Stimulated activated CD8-positive, alpha-beta memory T cell treated with anti-CD3 and anti-CD28 coated beads, Interleukin-4, amount 100 ng/mL, for 4 hours (primary cell): ENCODE measurements around the gene IL6R.

Experiments
- DNase-seq, 2 donors: peaks; one replicate each; pipeline ENCODE4 v3.0.0-alpha.2; 2020; ENCODE audit warnings: low read depth in 2 of 2, low spot score in 1 of 2

The IL6R gene

DNA sequence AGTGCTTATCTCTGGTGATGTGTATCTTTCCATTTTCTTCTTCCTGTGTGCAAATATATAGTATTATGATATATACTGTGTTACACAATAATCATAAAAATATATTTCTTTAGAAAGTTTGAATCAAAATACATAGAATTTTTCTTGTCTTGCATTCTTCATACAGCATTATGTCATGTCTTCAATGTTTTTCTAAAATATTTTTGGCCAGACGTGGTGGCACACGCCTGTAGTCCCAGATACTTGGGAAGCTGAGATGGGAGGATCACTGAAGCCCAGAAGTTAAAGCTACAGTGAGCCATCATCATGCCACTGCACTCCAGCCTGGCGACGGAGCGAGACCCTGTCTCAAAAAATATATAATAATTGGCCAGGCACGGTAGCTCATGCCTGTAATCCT is 41.6 kb downstream of the IL6R start:
- no peak for DNase-seq

DNA sequence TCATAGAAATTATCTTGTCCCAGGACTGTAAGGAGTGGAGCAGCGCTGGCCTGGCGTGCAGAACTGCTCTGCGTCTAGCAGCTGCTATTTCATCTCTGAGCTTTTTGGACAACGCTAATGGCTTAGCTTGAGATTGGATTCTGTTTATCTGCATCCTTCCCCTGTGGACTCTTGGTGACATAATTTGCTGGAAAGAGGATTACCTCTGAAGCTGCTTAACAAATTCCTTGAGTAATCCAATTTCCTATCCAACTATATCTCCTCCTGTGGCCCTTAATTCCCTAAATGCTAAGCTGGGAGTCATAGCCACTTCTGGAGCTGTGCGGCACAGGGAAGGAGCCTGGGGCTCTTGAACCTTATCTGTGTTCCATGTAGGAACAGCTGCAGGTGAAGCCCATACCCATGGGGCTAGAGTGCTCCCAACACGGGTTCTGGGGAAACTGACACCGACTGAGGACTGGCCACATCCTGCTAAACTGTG is 43.2 kb downstream of the IL6R start:
- DNase-seq, result no peak

DNA sequence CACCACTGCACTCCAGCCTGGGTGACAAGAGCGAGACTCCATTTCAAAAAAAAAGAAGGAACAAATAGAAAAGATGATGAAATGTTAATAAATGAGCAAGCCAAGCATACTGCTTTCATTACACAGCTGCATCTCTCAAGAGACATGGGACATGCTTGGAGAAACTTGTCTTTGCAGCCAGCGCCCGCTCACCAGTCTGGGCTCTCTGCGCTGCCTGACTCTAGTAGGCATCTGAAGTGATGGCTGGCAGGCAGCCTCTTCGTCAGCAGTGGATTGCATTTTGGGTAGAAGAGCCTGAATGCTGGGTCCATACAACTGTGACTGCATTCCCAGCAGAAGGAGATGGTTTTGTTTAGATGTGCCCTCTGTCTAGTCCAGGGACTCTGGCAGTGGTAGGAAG is 48.0 kb downstream of the IL6R start:
- no peak for DNase-seq

DNA sequence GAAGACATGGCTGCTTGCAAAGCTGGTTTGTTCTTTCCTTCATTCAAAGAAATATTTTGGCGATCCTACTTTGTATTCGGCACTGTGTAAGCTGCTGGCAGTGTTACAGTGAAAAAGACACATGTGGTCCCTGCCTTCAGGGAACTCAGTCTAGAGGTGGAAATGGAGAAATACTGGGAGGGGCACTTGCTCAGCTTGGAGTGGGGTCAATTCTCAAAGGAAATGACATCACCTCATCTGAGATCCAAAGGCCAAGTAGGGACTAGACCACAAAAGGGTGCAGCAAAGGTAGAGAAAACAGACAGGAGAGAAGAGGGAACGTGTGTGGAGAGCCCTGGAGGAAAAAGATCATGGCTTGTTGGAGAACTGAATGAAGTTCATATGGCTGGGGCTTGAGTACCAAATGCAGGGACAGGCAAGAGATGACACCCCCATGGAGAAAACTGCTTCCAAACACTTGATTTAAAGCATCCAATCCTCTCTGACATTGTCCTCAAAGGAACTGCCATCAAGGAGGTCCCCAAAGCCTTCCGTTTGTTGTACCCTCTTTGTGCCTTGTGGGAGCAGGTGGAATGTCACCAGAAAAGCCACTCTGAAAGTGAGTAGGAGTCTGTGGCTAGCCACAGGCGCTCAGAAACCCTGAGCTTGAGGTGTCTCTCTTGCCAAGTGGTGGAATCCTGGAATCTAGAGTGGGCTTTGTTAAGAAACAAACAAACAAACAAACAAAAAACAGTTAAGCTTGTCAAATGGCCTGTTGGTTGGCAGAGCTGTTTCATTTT is 48.6 kb downstream of the IL6R start:
- DNase-seq, result no peak

DNA sequence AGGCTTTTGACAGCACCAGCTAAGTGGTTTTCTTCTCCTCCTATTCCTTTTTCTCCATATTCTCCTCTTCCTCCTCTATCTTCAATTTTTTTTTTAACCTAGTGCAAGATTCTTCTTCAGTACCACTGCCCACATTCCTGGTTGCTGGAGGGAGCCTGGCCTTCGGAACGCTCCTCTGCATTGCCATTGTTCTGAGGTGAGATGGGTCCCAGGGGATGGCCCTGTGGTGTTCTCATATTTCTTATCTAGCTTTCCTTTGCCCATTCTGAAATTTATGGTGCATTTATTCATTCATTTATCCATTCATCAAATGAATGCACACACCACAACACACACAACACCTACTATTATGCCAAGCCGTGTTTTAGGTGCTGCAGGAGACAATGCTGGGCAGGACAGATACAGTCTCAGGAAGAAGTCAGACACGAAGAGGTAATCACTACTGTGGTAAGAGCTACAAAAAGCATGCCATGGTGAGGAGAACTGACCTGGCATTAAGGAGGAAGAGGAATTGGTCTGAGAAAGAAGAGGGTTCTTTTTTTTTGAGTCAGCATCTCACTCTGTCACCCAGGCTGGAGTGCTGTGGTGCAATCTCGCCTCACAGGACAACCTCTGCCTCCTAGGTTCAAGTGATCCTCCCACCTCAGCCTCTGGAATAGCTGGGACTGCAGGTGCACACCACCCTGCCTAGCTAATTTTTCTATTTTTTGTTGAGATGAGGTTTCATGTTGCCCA is 49.4 kb downstream of the IL6R start:
- DNase-seq, result no peak

DNA sequence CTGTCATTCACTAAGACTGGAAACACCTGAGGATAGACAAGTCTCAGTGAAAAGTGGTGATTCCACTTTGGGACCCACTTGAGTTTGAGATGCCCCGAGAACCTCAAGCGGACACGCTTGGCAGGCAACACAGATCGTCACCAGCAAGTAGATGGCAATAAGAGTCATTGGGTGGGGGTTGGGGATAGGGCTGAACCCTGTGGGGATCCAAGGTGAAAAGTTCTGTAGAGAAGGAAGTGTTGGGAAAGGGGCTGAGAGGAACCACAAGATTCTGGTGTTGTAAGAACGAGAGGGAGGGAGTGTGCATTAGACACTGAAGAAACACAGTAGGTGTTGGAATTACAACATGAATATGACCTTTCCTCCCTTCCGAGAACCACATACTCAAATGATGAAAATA is 51.5 kb downstream of the IL6R start:
- DNase-seq, result no peak

DNA sequence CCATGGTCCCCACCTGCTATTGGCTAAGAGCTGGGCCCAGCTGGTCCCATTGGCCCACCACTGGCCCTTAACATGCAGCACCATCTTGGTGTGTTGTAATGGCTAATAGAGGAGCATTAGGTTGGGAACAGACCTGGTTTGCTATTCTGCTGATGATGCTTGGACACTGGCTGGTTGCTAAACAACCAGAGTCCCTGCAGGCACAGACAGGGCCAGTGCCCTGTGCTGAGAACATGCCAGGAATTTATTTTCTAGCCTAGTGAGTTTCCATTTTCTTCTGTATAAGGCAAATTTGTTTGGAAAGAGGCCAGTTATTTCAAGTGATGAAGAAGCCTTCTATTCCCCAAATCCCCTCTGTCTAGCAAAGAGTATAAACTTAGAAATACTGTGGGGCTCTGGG is 53.9 kb downstream of the IL6R start:
- DNase-seq, result no peak

DNA sequence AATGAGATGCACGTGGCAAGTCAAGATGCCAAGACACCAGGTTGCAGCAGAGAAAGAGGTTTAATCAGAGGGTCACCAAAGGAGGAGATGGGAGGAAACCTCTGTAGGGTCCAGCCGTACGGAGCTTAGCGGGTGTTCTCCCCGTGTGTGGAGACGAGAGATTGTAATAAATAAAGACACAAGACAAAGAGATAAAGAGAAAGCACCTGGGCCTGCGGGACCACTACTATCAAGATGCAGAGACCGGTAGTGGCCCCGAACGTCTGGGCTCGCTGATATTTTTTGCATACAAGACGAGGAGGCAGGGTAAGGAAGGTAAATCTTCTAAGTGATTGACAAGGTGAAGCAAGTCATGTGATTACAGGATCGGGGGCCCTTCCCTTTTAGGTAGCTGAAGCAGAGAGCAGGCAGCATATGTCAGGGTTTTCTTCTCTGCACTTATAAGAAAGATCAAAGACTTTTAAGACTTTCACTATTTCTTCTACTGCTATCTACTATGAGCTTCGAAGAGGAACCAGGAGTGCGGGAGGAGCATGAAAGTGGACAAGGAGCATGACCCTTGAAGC is 55.6 kb downstream of the IL6R start:
- DNase-seq, result no peak

DNA sequence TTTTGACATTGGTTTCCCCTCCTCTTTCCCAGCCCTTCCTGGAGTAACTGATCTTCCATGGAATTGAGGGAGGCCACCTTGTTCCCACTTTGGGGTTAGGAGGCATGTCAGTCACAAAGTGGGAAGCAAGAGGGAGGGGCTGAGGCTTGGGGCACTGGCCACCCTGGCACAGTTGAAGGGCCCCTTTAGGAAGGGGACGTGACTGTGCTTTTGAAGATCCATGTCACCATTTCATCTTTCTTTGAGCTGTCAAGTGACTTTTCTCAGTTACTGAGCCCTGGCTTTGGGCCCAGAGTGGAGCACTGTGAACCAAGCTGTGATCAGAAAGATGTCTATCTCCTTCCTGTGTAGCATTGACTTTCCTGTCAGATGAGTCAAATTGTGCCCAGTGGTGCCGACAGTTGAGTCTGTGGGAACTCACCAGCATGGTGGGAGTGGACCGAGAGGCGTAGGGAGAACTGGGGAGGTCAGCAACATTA is 58.4 kb downstream of the IL6R start:
- DNase-seq, result no peak

DNA sequence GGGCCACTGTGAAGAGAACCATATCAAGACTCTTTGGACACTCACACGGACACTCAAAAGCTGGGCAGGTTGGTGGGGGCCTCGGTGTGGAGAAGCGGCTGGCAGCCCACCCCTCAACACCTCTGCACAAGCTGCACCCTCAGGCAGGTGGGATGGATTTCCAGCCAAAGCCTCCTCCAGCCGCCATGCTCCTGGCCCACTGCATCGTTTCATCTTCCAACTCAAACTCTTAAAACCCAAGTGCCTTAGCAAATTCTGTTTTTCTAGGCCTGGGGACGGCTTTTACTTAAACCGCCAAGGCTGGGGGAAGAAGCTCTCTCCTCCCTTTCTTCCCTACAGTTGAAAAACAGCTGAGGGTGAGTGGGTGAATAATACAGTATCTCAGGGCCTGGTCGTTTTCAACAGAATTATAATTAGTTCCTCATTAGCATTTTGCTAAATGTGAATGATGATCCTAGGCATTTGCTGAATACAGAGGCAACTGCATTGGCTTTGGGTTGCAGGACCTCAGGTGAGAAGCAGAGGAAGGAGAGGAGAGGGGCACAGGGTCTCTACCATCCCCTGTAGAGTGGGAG is 60.6 kb downstream of the IL6R start:
- no peak for DNase-seq

DNA sequence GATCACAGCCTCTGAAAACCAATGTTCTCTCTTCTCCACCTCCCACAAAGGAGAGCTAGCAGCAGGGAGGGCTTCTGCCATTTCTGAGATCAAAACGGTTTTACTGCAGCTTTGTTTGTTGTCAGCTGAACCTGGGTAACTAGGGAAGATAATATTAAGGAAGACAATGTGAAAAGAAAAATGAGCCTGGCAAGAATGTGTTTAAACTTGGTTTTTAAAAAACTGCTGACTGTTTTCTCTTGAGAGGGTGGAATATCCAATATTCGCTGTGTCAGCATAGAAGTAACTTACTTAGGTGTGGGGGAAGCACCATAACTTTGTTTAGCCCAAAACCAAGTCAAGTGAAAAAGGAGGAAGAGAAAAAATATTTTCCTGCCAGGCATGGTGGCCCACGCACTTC is 61.1 kb downstream of the IL6R start:
- DNase-seq, result no peak

DNA sequence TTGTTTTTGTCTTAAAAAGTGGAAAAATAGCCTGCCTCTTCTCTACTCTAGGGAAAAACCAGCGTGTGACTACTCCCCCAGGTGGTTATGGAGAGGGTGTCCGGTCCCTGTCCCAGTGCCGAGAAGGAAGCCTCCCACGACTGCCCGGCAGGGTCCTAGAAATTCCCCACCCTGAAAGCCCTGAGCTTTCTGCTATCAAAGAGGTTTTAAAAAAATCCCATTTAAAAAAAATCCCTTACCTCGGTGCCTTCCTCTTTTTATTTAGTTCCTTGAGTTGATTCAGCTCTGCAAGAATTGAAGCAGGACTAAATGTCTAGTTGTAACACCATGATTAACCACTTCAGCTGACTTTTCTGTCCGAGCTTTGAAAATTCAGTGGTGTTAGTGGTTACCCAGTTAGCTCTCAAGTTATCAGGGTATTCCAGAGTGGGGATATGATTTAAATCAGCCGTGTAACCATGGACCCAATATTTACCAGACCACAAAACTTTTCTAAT is 61.8 kb downstream of the IL6R start:
- DNase-seq, result no peak

DNA sequence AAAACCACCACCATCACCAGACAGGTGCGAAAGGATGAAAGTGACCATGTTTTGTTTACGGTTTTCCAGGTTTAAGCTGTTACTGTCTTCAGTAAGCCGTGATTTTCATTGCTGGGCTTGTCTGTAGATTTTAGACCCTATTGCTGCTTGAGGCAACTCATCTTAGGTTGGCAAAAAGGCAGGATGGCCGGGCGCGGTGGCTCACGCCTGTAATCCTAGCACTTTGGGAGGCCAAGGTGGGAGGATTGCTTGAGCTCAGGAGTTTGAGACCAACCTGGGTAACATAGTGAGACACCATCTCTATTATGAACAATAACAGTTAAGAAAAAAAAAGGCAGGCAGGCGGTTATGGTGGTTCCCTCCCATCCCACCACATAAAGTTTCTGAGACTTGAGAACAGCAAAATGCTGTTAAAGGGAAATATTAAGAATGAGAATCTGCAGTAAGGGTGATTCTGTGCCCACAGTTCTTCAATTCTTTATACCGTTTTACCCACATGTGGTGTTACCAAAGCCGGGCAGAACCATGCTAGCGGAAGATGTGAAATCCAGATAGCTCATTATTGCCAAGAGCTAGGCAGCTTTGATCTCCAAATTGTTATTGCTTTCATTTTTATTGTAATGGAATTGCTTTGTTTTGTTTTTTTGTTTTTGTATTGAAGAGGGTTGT is 62.4 kb downstream of the IL6R start:
- DNase-seq, result no peak

DNA sequence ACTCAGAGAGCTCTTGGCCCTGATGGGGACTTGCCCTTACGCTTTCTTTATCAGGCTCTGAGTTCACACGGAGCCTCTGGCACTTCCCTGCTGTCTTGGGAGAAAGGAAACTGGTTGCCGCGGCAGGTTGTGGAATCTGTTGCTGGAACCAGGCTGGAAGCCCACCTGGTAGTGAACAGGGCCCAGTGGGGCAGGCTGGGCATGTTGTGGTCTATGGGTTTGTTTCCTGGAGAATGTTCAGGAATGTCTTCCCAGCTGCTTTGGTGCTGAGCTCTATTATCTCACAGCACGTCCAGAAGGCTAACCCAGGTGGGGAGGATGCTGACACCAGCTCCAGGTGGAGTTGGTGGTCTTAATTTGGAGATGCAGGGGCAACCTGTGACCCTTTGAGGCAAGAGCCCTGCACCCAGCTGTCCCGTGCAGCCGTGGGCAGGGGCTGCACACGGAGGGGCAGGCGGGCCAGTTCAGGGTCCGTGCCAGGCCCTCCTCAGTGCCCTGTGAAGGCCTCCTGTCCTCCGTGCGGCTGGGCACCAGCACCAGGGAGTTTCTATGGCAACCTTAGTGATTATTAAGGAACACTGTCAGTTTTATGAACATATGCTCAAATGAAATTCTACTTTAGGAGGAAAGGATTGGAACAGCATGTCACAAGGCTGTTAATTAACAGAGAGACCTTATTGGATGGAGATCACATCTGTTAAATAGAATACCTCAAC is 63.5 kb downstream of the IL6R start:
- no peak for DNase-seq

DNA sequence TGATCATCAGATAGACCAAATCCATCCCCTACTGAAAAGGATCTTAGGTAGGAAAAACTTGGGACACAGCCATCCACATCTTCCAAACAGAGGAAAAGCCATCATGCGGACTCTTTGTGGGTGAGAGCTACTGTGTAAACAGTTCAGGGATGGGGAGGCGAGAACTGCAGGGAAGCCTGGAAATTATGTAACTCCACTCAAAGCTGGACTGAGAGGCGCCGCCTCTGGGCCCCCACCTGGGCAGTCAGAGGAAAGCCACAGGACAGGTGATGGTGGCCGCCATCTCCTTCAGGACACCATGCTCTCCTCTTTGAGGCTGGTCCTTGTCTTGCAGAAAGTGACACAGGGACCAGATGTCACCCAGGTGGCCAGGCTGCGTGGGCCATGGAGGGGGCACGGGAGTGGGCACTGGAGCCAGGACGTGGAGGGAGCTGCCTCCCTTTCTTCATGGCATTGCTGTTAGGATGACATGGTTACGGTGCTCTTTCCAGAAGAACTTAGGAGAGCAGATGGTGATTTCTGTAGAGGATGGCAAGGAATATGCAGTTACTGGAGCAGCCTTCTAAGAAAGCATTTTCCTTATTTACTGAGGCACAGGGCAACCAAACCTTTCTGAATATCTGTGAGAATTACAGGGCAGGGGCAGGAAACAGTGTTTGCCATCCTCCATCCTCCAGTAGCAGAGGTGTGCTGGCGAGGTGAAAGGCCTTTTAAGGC is 64.9 kb downstream of the IL6R start:
- DNase-seq, result no peak

DNA sequence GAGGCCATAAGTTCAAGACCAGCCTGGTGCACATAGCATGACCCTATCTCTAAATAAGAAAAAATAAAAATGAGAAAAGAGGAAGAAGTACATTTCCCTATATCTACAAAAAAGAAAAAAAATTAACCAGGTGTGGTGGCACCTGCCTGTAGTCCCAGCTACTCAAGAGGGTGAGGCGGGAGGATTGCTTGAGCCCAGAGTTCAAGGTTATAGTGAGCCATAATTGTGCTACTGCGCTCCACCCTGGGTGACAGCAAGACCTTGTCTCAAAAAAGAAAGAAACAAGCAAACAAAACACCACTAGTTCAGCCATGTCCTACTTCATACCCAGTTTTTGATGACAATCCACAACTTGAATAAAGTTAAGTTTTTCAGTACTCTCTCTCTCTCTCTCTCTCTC is 66.2 kb downstream of the IL6R start:
- no peak for DNase-seq

DNA sequence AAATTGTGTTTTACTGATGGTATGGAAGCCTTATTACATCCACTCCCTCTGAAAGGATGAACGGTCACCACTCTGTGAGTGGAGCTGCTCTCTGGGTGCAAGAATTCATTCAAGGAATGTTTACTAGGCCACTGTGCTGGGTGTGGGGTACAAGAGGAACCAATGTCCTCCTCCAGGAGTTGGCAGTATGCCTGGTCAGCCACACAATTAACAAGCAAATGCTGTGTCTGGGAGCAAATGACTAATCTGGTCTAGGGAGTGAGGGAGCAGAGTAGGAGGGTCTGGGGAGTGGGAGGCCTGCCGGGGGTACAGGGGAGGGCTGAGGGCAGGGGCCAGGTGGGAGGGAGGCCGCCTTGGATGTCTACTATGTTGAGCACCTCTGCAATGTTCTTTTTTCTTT is 69.7 kb downstream of the IL6R start:
- no peak for DNase-seq

DNA sequence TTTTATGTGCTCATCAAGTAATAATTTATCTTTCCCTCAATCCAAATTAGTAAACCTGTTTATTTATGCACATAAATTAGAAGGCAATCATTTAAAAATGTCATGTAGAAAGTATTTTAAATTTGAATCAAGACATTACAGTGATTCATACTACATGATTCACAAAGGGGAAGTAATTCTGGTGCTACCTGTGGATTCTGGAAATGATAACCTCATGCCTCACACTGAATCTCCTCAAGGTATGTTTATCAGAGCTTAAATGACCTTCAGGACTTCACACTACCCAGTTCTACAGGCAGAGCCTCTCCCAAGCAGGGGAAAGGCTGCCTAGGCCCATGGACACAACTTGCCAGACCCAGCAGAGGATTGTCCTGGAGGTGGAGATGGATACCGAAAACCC is 71.6 kb downstream of the IL6R start:
- no peak for DNase-seq

DNA sequence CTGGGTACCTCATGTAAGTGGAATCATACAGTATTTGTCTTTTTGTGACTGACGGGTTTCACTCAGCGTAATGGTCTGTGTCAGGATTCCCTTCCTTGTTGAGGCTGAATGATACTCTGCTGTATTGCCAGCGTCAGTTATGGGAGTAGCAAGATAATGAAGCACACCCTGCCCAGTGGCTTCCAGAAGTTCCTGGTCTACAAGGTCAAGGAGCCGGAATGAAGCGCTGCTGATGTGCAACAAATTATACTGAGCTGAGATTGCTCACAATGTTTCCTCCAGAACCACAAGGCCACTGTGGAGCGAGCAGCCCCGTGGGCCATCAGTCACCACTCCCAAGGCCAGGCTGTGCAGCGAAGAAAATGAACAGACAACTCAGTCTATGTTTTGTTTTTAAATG is 72.9 kb downstream of the IL6R start:
- DNase-seq, result no peak

DNA sequence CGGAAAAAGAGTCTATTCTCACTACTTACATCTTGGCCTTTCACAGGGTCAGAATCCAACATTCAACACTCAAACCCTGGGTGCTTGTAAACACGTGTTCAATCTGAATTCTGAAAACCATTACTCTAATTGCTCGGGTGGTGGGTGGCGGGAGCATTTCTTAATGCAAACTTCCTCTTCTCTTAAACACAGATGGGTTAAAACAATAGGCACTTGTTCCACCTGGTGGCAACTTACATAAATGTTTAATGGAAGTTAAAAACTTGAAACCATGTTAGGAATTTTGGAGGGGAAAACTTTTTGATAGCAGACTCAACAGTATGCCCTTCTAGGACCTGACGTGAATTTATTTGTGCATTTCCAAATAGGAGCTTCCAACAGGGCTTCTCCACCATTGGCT is 73.5 kb downstream of the IL6R start:
- no peak for DNase-seq
